Muscle layer of duodenum (tissue), 2 donors: ENCODE results near the gene SMIM38.

Source experiments
- H3K27ac ChIP-seq: one replicate; pipeline ENCODE4 v1.7.0; 2013; ENCODE audit warnings: mild to moderate bottlenecking, low read length
- H3K27me3 ChIP-seq: one replicate; pipeline ENCODE4 v1.7.0; 2013; ENCODE audit warnings: low read depth, mild to moderate bottlenecking, control low read depth, low read length
- H3K36me3 ChIP-seq, 2 donors: one replicate each; pipeline ENCODE4 v1.7.0; 2013; ENCODE audit warnings: low read length in 2 of 2, control low read depth in 1 of 2, mild to moderate bottlenecking in 1 of 2; ENCODE audit not compliant: insufficient read depth in 2 of 2, control insufficient read depth in 1 of 2
- H3K4me1 ChIP-seq, 2 donors: one replicate each; pipeline ENCODE4 v1.7.0; 2013; ENCODE audit warnings: low read length in 2 of 2, mild to moderate bottlenecking in 2 of 2, control low read depth in 1 of 2, moderate library complexity in 1 of 2; ENCODE audit not compliant: insufficient read depth in 2 of 2, control insufficient read depth in 1 of 2
- H3K4me3 ChIP-seq, 2 donors: one replicate each; pipeline ENCODE4 v1.7.0; 2013; ENCODE audit warnings: low read length in 2 of 2, low read depth in 1 of 2, mild to moderate bottlenecking in 1 of 2
- H3K9me3 ChIP-seq, 2 donors: one replicate each; pipeline ENCODE4 v1.7.0; 2013; ENCODE audit warnings: low read length in 2 of 2, control low read depth in 1 of 2, mild to moderate bottlenecking in 1 of 2; ENCODE audit not compliant: control insufficient read depth in 1 of 2
- donor health status: healthy.

Gene SMIM38

GRCh38 chr11:69123593-69124545 is 31.9 kb upstream of the SMIM38 start:
- Histone ChIP-seq H3K4me1 (peaks cover 6 to 29% of the 10 kb centered on the region in 2 donors), H3K27me3 (no peaks in the 10 kb centered on the region), H3K4me3 (peak overlapping the region in 1 of 2 donors; percentile 40), H3K36me3 (no peaks in the 10 kb centered on the region), H3K27ac (no peak overlapping the region), H3K9me3 (peaks cover 0 to 6% of the 10 kb centered on the region in 2 donors)

DNA sequence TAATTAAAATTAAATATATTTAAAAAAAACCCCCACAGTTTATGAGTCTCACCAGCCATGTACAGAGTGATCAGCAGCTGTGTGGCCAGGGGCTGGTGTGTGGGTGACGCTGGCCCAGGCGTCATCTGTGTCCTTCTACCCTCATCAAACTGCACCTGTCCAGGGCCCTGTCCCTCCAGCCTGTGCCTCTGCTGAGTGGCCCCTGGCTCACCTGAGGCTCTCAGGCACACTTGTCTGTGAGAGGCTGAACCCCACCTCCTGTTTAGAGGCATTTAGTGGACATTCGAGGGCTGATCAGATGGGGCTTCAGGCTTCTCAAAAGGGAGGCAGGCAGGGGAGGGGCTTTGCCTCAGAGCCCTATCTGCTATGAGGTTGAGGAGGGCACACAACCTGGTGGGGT is 29.9 kb upstream of the SMIM38 start:
- no peaks in the 10 kb centered on the region for H3K27me3 ChIP-seq
- H3K9me3 ChIP-seq = peaks cover 0 to 9% of the 10 kb centered on the region in 2 donors
- no peaks in the 10 kb centered on the region for H3K36me3 ChIP-seq
- H3K4me3 ChIP-seq = no peak overlapping the region
- no peak overlapping the region for H3K27ac ChIP-seq
- H3K4me1 ChIP-seq = peaks cover 6 to 29% of the 10 kb centered on the region in 2 donors

DNA sequence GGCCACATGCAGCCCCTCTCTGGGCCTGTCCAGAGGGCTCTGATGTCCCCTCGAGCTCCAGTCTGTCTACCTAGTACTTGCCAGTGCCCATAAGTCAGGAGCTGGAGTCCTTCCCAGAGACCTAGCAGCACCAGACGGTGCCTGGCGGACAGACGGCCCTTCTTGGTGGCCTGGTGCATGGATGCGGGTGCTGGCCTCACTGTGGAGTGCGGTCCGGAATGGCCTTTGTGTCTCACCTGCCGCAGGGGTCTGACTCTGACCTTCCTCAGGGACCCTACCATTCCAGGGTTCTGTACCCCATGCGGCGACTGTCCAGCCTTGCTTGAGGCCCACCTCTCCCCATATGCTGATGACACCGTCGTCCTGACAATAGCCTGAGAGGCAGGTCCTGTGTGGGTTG is 29.4 kb upstream of the SMIM38 start:
- Histone ChIP-seq H3K9me3 (peaks cover 0 to 9% of the 10 kb centered on the region in 2 donors), H3K4me3 (no peak overlapping the region), H3K27ac (no peak overlapping the region), H3K4me1 (peaks cover 6 to 29% of the 10 kb centered on the region in 2 donors), H3K36me3 (no peaks in the 10 kb centered on the region), H3K27me3 (no peaks in the 10 kb centered on the region)

- H3K36me3 ChIP-seq = no peaks in the 10 kb centered on the region
- no peak overlapping the region for H3K4me3 ChIP-seq
- peaks cover 6 to 31% of the 10 kb centered on the region in 2 donors for H3K4me1 ChIP-seq
- H3K9me3 ChIP-seq = peaks cover 0 to 9% of the 10 kb centered on the region in 2 donors
- no peaks in the 10 kb centered on the region for H3K27me3 ChIP-seq
- H3K27ac ChIP-seq = no peak overlapping the region
These were observed 28.5 kb upstream of the SMIM38 start for GRCh38 chr11:69127081-69127850.

GRCh38 chr11:69127884-69128283 is 27.9 kb upstream of the SMIM38 start:
- H3K4me3 ChIP-seq = no peak overlapping the region
- no peak overlapping the region for H3K27ac ChIP-seq
- H3K4me1 ChIP-seq = peaks cover 6 to 25% of the 10 kb centered on the region in 2 donors

GRCh38 chr11:69129053-69129452 is 26.7 kb upstream of the SMIM38 start:
- Histone ChIP-seq H3K36me3 (no peaks in the 10 kb centered on the region), H3K27ac (no peak overlapping the region), H3K4me3 (no peak overlapping the region), H3K27me3 (no peaks in the 10 kb centered on the region), H3K9me3 (peaks cover 0 to 9% of the 10 kb centered on the region in 2 donors), H3K4me1 (peaks cover 0 to 14% of the 10 kb centered on the region in 2 donors)

More at GRCh38 chr11:69127884-69128283, 27.9 kb upstream of the SMIM38 start:
- Histone ChIP-seq H3K27me3 (no peaks in the 10 kb centered on the region), H3K9me3 (peaks cover 0 to 9% of the 10 kb centered on the region in 2 donors), H3K36me3 (no peaks in the 10 kb centered on the region)

DNA sequence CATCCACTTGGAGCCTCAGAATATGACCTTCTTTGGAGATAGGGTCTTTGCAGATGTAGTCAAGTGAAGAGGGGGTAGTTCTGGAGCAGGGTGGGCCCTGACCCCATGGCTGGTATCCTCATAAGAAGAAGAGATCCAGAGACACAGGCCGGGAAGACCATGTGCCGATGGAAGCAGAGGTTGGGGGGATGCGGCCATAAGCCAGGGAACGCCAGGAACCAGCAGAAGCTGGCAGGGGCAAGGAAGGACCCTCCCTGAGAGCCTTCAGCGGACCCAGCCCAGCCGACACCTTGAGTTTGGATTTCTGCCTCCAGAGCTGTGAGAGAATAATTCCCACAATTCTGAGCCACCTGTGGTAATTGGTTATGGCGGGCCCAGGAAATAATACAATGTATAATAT is 26.1 kb upstream of the SMIM38 start:
- H3K4me1 ChIP-seq = peaks cover 0 to 11% of the 10 kb centered on the region in 2 donors
- no peaks in the 10 kb centered on the region for H3K27me3 ChIP-seq
- no peak overlapping the region for H3K27ac ChIP-seq
- H3K9me3 ChIP-seq = peaks cover 0 to 9% of the 10 kb centered on the region in 2 donors
- H3K36me3 ChIP-seq = no peaks in the 10 kb centered on the region
- H3K4me3 ChIP-seq = no peak overlapping the region

DNA sequence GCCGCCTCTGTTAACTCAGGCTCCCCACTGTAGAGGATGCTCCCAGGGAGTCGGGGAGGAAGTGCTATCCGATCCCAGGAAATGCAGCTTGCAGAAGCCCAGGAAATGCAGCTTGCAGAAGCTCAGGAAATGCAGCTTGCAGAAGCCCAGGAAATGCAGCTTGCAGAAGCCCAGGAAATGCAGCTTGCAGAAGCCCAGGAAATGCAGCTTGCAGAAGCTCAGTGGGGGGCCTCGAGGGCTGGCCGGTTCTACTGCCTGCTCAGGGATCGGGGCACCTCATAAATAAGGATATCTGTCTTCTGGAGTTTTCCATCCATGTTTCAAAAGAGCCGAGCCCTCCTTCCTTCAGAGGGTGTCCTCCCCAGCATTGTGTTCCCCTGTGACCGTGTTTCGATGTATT is 25.1 kb upstream of the SMIM38 start:
- no peaks in the 10 kb centered on the region for H3K27me3 ChIP-seq
- no peaks in the 10 kb centered on the region for H3K36me3 ChIP-seq
- H3K27ac ChIP-seq = no peak overlapping the region
- H3K4me3 ChIP-seq = no peak overlapping the region
- H3K4me1 ChIP-seq = peaks cover 0 to 11% of the 10 kb centered on the region in 2 donors
- H3K9me3 ChIP-seq = peaks cover 0 to 9% of the 10 kb centered on the region in 2 donors

- H3K27ac ChIP-seq = no peak overlapping the region
- H3K4me1 ChIP-seq = peaks cover 0 to 11% of the 10 kb centered on the region in 2 donors
- no peaks in the 10 kb centered on the region for H3K27me3 ChIP-seq
- H3K36me3 ChIP-seq = no peaks in the 10 kb centered on the region
- H3K9me3 ChIP-seq = peaks cover 0 to 9% of the 10 kb centered on the region in 2 donors
- H3K4me3 ChIP-seq = no peak overlapping the region
These were observed 24.6 kb upstream of the SMIM38 start for GRCh38 chr11:69131121-69131566.

GRCh38 chr11:69131644-69132300 is 24.0 kb upstream of the SMIM38 start:
- Histone ChIP-seq H3K27ac (no peak overlapping the region), H3K4me3 (no peak overlapping the region), H3K4me1 (peaks cover 0 to 6% of the 10 kb centered on the region in 2 donors), H3K36me3 (peaks cover 0 to 4% of the 10 kb centered on the region in 2 donors), H3K27me3 (no peaks in the 10 kb centered on the region), H3K9me3 (peaks cover 0 to 9% of the 10 kb centered on the region in 2 donors)

GRCh38 chr11:69132301-69132670 is 23.4 kb upstream of the SMIM38 start:
- H3K36me3 ChIP-seq = peaks cover 0 to 4% of the 10 kb centered on the region in 2 donors
- H3K9me3 ChIP-seq = peaks cover 0 to 9% of the 10 kb centered on the region in 2 donors
- H3K27me3 ChIP-seq = no peaks in the 10 kb centered on the region
- no peak overlapping the region for H3K27ac ChIP-seq
- peaks cover 0 to 4% of the 10 kb centered on the region in 2 donors for H3K4me1 ChIP-seq
- no peak overlapping the region for H3K4me3 ChIP-seq
